ENCODE measurements around the gene SERTM2.
"Not testable (repeated sequence)": the region's sequence is repeated elsewhere in the genome, so short reads cannot be mapped to it uniquely, and the experiment has no call there.

The SERTM2 gene

DNA sequence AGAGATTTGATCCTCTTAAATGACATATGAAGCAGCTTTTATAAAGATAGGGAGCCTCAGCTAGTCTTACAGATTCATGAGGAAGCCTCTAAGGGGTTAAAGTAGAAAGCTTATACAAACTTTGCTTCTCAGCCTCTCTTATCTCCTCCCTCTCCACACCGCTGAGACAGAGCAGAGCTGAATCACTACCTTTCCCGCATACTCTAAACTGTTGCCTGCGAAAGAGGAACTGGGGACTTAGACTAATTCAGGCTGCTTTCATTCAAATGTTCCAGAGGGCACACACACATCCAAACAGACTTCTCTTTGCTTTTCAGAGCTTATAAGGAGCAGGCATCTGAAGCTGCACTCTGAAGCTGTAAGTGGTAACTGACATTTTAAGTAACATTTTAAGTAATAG is at the start of gene SERTM2:
TSS of gene SERTM2 (plus strand) at position 169 of the 400 bp plus-strand sequence. CDS start 7,213 bp downstream, outside the sequence.
- DNase-seq: no peak

DNA sequence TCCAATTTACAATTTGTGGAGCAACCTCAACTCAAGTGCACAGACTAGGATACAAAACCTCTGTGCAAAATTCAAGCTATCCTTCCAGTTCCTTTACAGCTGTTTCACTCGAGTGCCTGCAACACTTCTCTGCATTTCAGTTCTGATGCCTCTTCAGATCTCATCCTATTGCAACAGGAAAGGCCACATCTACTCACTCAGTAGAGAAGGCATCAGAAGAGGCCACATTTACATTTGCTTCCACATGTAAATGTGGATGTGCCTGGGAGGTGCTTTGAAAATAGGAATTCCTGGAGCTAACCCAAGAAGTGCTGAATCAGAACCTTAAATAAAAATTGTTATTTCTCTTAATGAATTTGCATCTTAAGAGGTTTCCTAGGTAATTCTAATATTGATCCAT is 45.8 kb upstream of the SERTM2 start:
- no peak for DNase-seq

DNA sequence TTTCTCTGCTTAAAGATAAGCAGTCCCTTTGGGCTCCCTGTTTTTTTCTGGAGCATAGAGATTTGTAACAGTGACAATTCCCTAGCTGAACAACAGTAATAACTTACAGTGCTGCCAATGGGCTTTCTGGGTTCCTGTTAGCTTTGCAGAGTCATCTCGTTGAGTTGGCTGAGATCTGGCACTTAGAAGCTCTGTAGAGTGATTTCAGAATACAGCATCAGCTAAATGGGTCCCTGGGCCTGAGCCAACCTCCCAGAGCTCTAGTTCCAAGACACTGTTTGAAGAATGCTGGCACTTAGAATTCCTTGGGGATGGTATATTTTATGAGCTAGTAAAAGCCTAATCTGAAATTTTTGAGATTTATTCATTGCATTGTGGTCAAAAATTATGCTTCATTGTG is 43.5 kb upstream of the SERTM2 start:
- DNase-seq: no peak

DNA sequence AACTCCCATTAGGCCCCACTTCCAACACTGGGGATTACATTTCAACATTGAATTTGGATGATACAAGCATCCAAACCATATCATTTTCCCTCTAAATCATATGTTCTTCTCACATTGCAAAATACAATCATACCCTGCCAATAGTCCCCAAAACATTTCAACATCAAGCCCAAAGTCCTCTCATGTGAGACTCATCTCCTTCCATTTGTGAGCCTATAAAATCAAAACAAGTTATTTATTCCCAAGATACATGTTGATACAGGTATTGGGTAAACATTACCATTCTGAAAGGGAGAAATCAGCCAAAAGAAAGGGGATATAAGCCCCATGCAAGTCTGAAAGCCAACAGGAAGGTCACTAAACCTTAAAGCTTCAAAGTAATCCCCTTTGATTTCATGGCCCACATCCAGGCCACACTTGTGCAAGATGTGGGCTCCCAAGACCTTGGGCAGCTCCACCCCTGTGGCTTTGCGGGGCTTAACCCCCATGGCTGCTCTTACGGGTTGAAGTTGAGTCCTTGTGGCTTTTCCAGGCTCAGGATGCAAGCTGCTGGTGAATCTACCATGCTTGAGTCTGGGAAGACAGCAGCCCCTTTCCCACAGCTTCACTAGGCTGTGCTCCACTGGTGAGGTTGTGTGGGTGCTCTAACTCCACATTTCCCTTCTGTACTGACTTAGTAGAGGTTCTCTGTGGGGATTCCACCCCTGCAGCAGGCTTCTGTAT is 40.6 kb upstream of the SERTM2 start:
- no peak for DNase-seq

DNA sequence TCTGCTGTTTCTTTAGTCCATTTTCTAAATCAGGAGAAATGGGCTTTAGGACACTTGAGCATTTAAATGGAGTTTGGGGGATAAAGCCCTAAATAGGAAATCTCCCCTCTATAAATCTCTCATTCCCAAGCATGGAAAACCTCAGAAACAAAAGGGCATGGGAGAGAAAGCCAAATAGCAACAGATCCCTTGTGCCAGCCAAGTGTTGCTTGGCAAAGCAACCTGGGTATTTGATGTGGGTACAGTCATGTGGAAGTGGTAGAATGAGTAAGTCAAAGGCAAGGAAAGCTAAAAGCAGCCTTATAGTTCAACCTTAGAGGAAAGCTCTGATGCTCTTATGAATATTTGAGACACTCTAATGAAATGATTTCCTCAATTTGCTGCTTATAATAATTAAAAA is 29.5 kb upstream of the SERTM2 start:
- DNase-seq: no peak

DNA sequence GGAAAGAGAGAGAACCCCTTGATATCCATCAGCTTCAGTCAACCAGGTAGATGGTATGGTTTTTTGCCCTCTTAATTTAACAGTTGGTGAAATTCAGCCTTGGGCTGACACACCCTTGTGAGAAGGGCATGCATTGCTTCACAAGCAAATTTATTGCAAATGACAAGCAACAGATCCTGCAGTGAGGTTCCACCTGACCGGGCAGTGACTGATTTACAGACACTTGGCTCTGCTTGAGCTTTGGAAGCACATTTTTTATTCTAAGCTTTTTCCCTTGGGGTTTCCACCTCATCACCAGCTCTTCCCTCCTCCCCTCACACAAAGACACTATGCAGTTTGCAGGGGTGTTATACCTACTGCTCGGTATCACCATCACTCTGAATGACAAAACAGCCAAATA is 28.3 kb upstream of the SERTM2 start:
- DNase-seq: no peak

DNA sequence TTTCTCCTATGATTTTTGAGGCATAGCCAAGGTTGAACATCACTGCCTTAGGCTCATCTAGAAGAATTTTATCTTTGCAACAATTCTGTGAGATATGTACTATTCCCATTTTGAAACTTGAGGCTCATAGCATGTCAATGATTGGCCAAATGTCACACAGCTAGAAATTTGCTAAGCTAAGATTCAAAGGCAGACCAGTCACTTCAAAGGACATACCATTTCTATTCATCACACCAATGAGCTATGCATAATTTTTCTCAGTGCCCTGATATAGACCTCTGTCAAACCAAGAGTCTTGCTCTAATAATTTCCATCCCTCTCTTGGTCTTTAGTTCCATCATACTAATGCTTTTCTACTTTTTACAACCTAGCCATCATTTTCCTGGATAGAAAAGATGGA is 27.6 kb upstream of the SERTM2 start:
- DNase-seq: no peak

DNA sequence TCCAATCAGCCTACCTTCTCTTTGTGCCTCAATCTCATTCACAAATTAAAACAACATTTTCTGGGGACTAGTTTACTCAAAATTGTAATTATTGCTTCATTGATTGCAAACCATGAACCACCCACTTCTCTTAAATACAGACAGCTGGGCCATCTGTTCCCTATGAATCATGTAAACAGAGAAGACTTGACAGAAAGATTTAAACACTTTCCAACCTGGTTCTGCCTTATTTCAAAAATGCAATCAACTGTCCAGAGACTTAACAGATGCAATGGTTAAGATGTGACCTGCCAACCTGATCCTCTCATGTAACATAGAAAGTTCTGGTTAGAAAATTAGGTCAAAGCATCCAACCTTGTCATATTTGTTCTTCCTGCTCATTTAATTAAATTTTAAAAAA is 20.8 kb upstream of the SERTM2 start:
- DNase-seq: no peak

DNA sequence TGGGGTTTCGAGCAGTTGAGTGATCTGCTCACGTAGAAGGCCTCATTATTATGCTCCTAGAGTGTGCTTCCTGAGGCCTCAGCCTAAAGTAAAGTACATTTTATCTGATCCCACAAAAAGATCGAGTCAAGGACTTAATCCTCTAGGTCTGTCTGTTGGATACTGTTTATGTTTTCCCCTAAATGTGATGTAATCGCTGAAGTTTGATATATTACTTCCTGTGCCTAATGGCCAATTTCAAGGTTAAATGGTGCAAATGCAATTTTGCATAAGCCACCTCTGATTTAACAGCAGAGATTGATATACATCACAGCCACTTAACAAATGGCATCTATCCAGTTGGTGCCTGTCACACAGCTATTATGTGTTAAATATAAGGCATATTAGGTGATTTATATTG is 19.4 kb upstream of the SERTM2 start:
- DNase-seq: no peak

DNA sequence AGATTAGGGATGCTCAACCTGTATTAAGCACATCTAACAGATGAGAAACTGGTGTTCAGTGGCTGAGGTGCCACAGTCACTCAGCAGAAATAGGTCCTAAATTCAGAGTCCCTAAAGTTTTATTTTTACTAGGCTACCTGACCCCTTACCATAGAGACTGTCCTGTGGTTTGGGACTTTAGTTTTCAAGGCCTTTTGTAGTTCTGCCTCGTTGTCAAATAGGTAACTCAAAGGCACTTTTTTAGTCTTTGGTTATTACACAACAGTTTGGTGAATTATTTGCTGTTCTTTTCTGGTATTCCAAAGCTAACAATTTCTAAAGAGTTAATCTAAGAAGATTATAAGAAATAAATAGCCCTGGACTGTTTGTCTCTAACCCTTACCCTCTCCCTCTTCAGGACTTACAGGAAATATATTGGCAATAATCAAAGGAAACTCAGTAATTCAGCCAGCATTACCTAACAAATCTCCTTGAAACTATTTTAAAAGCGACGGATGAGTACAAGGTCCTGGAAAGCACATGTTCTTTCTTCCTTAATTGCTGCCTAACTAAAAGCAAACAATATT is 12.8 kb upstream of the SERTM2 start:
- no peak for DNase-seq

DNA sequence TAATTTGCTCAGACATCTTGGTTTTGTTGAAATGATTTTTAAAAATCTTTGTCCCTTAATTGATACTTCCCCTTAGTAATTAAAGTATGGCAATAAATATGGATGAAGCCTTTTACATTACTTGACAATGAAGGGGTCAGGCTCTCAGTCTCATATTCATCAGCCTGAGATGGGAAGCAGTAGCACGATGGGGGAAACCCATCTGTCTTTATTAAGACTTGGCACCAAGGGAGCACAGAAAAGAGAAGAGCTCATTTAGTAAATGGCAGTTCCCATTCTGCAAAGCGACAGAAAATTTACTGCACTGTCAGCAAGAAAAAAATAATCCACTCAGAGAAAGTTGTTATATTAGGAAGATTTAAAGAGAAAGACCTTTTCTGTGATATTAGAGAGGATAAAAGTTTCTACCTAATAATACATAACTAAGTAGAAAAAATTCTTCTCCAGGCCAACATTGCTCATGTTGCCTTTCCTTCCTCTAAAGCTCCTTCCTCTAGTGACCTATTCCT is 7.9 kb upstream of the SERTM2 start:
- DNase-seq: no peak

DNA sequence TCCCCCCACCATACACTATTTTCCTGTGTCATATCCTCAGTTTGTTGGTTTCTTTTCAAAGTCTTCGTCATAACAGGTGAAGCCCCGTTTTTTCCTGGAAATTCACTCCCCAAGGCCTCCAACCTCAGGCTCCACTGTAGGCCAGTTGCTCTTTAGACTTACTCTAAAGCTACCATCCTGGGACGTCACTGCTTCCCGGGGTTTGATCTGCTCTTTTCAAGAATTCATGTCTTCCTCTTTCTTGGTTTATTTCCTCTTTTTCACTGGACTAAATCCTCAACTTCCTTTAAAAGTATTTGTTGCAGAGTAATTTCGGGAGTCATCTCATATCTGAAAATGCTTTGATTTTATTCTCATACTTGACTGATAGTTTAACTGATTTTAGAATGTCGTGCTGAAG is 6.5 kb upstream of the SERTM2 start:
- DNase-seq: no peak

DNA sequence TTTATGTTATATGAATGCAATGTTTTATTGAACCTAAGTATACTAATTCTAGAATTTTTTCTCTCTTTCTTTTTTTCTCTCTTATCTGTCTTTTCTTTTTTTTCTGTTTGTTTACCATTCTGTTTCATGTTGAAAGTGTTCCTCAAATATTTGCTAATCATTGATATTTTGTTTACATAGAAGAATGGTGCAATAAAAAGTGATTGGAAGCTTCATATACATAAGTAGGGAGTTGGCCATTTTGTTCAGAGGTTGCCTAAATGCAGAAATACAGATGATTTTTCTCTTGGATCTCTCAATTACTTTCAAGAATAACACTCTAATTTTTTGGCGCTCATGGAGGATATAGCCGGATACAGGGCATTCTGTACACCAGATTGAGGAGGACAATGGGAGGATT is 5.7 kb upstream of the SERTM2 start:
- no peak for DNase-seq

DNA sequence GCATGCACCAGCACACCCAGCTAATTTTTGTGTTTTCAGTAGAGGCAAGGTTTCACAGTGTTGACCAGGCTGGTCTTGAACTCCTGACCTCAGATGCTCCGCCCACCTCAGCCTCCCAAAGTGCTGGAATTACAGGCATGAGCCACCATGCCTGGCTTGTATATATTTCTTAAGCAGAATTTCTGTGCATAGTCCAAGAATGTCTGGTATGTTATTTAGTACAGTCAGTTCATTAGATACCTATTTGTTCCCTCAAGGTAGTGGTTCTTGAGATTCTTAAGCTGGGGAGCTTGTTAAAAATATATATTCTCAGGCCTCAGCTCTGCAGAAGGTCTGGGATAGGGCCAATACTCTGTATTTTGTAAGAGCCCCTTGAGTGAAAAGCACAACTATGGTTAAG is 4.6 kb upstream of the SERTM2 start:
- DNase-seq: no peak

DNA sequence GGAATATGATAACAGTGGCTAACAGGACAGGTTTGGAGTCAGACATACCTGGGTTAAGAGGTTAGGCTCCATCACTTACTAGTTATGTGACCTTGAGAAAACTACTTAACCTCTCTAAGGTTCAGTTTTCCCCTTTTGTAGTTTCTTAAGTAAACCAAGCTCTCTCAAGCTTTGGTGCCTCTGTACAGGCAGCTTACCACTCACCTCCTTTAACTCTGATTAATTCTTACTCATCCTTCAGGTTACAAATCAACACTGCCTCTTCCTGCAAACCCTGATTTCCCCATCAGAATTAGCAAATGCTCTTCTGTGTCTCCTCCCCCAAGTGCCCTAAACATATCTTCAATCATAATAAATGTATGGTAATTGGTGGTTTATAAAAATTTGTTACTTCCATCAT is 3.5 kb upstream of the SERTM2 start:
- DNase-seq: no peak

DNA sequence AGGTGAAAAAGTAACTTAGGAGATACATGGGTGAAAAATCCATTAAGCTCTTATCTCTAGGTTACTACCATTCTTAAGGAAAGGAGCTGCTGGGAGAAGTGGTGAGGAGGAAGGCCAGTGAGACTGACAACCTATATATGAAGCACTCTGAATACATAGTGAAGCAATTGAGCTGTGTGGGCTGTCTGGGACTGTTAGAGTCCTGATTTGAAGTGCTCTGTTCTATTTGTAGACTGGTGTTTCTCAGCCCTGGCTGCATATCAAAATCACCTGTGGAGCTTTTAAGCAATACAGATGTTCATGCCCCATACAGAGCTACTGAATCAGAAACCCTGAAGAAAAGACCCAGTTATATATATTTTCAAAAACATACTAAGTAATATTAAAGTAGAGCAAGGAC is 3.9 kb downstream of the SERTM2 start:
- DNase-seq: no peak

DNA sequence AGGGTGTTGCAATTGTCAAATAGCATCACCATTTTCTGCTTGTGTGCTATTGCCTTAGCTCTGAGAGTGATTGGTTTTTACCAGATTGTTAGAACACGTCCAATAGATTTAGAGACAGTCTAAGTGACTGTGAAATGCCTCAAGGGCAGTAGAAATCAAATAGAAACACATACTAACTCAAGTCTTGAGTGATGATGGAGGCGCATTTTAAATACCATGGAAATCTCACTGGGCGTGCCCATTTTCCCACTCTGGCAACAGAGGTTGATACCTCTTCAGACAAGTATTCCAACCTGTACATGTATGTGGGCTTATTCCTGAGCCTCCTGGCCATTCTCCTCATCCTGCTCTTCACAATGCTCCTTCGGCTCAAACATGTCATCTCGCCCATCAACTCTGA is 7.2 kb downstream of the SERTM2 start:
- no peak for DNase-seq

DNA sequence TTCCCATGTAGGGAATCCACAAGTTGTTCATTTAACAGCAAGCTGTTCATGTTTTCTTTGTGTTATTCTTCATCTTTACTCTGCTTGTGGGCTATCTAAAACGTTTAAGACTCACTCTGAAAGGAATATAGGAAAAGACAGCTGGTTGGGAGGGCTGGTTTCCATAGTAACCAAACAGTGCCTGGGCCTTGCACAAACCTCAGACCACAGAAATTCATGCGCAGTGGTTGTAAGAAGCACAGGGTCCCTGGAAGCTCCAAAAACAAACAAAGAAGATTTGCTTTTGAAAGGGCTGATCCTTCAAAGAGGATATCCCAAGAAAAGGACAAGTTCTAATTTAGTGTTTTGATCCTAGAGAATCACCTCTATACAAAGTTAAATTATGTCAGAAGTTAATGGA is 7.8 kb downstream of the SERTM2 start:
- DNase-seq: peak; percentile 62

DNA sequence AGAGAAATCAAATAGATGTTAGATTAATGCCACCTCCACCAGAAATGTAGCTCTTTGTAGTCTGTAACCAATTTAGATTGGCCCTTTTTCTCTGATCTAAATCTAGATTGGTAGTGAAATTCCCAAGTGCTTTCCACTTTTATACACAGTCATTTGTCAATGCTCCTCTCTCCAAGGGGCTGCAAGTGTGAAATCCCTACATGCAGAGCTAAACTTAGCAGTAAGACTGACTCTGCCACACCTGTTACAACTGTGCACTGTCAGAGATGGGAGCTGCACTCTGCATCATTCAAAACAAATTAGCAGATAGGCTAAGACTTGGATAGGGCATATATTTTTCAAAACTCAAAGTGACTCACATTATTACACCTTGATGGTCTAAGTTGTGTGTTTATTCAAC is 9.1 kb downstream of the SERTM2 start:
- no peak for DNase-seq

DNA sequence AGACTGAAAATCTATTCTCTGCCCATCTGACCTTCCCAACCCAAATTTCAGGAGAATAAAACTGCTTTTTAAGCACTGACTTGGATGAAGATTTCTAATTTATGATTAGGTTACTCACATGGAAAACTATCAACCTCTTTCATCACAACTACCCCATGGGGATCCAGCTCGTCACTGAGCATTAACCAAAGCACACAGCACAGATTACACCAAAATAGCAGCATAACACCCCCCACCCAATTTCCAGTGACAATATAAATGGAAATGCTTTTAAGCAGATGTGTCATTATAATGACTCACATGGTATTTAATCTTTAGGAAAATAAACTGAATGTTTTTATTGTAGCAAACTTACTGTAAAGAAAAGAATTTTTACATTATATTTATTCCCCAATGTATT is 9.7 kb downstream of the SERTM2 start:
- DNase-seq: no peak

DNA sequence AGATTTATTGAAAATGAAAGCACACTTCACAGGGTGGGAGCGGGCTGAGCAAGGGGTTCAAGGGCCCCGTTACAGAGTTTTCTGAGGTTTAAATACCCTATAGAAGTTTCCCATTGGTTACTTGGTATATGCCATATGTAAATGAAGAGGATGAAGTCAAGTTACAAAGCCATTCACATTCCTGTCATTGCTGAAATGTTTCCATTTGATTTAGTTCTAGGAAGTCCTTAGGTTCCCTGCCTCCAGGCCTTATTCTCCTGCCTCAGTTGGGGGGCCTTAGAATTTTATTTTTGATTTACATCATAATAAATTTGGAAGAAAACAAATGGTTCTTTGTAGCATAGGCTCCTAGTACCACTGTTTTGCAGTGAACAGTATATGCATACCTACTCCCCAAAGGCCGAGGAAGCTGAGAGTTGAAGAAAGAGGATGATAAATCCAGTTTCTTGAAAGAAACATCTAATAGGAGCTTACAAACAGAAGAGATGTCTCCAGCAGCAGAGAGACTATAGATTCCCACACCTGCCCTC is 31.8 kb downstream of the SERTM2 start:
- DNase-seq: no peak

DNA sequence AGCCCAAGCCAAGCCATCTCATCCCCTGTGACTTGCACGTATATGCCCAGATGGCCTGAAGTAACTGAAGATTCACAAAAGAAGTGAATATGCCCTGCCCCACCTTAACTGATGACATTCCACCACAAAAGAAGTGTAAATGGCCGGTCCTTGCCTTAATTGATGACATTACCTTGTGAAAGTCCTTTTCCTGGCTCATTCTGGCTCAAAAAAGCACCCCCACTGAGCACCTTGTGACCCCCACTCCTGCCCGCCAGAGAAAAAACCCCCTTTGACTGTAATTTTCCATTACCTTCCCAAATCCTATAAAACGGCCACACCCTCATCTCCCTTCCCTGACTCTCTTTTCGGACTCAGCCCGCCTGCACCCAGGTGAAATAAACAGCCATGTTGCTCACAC is 37.8 kb downstream of the SERTM2 start:
- not testable (repeated sequence) for DNase-seq

DNA sequence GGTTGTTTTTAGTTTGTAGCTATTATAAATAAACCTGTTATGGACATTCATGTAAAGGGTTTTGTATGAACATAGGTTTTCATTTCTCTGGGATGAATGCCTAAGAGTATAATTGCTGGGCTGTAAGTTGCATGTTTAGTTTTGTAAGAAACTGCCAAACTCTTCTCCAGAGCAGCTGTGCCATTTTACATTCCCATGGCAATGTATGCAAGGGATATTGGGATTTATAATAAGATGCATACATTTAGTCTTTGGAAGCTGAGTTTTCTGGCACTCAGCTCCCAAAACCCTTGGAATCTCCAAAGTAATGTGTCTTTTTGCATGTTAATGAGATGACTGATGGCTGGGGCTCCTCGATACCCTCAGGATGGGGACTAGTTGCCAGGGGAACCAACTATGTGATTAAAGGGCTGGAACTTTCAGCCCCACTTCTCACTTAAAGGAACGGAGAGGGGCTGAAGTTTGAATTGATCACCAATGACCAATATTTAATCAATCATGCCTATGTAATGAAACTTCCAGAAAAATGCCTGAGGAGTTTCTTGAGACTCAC is 44.0 kb downstream of the SERTM2 start:
- DNase-seq: no peak

DNA sequence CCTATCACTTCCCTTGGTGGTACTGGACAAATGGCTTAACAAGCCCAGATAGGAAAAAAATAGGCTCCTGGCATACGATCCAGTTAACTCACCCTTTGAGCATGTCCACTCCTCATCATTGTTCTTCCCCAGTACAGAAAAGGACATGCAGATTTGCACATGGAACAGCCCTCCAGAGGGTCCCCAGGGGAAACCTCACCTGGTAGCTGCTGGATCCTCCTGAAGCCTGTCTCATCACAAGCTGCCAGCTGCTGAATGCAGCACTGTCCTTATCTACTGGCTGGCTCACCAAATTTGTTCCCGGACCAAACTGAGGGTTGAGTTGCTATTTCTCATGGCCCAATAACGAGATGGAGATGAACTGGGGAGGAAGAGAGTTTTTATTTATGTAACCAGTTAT is 49.4 kb downstream of the SERTM2 start:
- no peak for DNase-seq

Data from retina (tissue), 1 donor.